Activated CD4-positive, alpha-beta memory T cell treated with anti-CD3 and anti-CD28 coated beads, Interleukin-2, amount 10 ng/mL, durations not matched to agents 7 days and 5 days (primary cell): ENCODE data around the gene WDR7. TPM values are rescaled to one million over a fixed set of nuclear protein-coding genes. Genes with fewer than 3 reads are reported as not detected.

Experiments used
- CTCF ChIA-PET: fragments of 350-600 bp; sonication (Branson Sonifier 250); formaldehyde crosslinking; loops from one replicate; lab custom pipeline; 2021; ENCODE audit warnings: antibody characterized with exemption, inconsistent platforms; lab: Charles Lee
- POLR2A ChIA-PET: fragments of 350-600 bp; sonication (Branson Sonifier 250); formaldehyde crosslinking; loops from one replicate; lab custom pipeline; 2021; ENCODE audit warnings: antibody characterized with exemption; lab: Charles Lee
- DNase-seq: peaks from one replicate; pipeline ENCODE4 v3.0.0-alpha.2; 2020
- H3K27ac Mint-ChIP-seq: one replicate; pipeline ENCODE4 v1.8.0; 2021; ENCODE audit warnings: mild to moderate bottlenecking, mixed read lengths
- H3K27me3 Mint-ChIP-seq: one replicate; pipeline ENCODE4 v1.8.0; 2021; ENCODE audit warnings: mixed read lengths
- H3K36me3 Mint-ChIP-seq: one replicate; pipeline ENCODE4 v1.8.0; 2021; ENCODE audit warnings: low read depth, mixed read lengths
- H3K4me1 Mint-ChIP-seq: one replicate; pipeline ENCODE4 v1.8.0; 2021; ENCODE audit warnings: mixed read lengths
- H3K4me3 Mint-ChIP-seq: one replicate; pipeline ENCODE4 v1.8.0; 2021; ENCODE audit warnings: mild to moderate bottlenecking, mixed read lengths
- H3K9me3 Mint-ChIP-seq: one replicate; pipeline ENCODE4 v1.8.0; 2021; ENCODE audit warnings: mixed read lengths
- total RNA-seq, 2 experiments: library from RNA; stranded (reverse); gene quantifications; one replicate each; pipeline ENCODE4 v1.2.3, GENCODE V29; 2021

The WDR7 gene
- total RNA-seq, 2 experiments from 2014 or later = 29.1 to 33.0 TPM

DNA sequence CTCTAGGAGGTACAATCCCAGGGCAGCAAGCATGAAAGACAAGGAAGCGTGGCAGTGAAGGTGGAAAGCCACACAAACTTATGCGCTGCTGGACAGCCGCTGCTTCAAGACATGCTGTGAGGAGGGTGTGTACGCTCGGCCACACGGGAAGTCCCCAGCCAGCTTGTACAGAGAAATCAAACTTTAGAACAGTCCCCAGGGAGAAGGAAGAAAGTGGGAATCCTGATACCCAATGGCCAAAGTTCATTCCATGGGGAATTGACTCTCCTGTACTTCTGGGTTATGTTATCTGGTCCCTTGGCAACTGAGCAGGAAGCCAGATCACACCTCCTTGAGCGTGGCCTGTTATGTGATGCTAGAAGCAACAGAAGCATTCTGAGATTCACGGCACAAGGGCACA, 409.7 kb downstream of the WDR7 start:
- Mint-ChIP-seq H3K36me3 (no peaks in the 10 kb centered on the region), H3K4me3 (no peak overlapping the region), H3K27ac (no peak overlapping the region), H3K27me3 (peaks cover 4% of the 10 kb centered on the region), H3K4me1 (peaks cover 1% of the 10 kb centered on the region), H3K9me3 (peaks cover 2% of the 10 kb centered on the region)
- ChIA-PET POLR2A (no interaction called here), CTCF (no interaction called here)
- no peak for DNase-seq

GRCh38 chr18:57062178-57062577, 411.0 kb downstream of the WDR7 start:
- Mint-ChIP-seq H3K4me1 (peaks cover 1% of the 10 kb centered on the region), H3K4me3 (no peak overlapping the region), H3K36me3 (no peaks in the 10 kb centered on the region), H3K27ac (no peak overlapping the region), H3K27me3 (peaks cover 2% of the 10 kb centered on the region), H3K9me3 (no peaks in the 10 kb centered on the region)
- ChIA-PET CTCF (no interaction called here), POLR2A (no interaction called here)
- no peak for DNase-seq

GRCh38 chr18:57062844-57063243, 411.7 kb downstream of the WDR7 start:
- H3K9me3 Mint-ChIP-seq = no peaks in the 10 kb centered on the region
- ChIA-PET POLR2A (no interaction called here), CTCF (no interaction called here)
- H3K27me3 Mint-ChIP-seq = peaks cover 1% of the 10 kb centered on the region
- peaks cover 1% of the 10 kb centered on the region for H3K4me1 Mint-ChIP-seq
- DNase-seq = no peak
- no peak overlapping the region for H3K27ac Mint-ChIP-seq
- no peaks in the 10 kb centered on the region for H3K36me3 Mint-ChIP-seq
- no peak overlapping the region for H3K4me3 Mint-ChIP-seq

DNA sequence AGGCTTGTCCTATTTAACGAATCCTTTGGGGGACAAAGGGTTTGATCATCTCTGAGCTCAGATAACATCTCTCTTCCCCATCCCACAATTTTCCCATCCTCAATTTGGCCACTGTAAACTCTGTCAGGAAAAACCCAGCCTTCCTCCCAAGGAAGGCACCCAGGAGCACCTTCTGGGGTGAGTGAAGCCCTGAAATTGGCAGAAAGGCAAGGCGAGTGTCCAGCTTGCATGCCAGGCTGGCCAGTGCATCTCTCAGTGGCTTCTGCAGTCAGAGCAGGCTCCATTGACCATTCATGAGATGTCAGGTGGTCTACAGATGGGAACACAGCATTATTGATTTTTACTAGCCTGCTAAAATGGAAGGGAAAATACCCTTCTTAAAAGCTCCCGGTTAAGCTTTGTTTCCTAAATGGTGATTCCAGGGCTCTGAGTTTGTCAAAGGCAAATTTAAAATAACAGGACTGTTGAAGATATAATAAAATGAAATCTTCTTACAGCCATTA, 412.5 kb downstream of the WDR7 start:
- POLR2A ChIA-PET = no interaction called here
- H3K36me3 Mint-ChIP-seq = no peaks in the 10 kb centered on the region
- CTCF ChIA-PET = no interaction called here
- no peaks in the 10 kb centered on the region for H3K27me3 Mint-ChIP-seq
- H3K9me3 Mint-ChIP-seq = no peaks in the 10 kb centered on the region
- no peak for DNase-seq
- no peaks in the 10 kb centered on the region for H3K4me1 Mint-ChIP-seq
- no peak overlapping the region for H3K4me3 Mint-ChIP-seq
- H3K27ac Mint-ChIP-seq = no peak overlapping the region

GRCh38 chr18:57073501-57074187, 422.5 kb downstream of the WDR7 start:
- H3K4me1 Mint-ChIP-seq = peaks cover 19% of the 10 kb centered on the region
- peaks cover 8% of the 10 kb centered on the region for H3K27me3 Mint-ChIP-seq
- no peaks in the 10 kb centered on the region for H3K9me3 Mint-ChIP-seq
- H3K27ac Mint-ChIP-seq = no peak overlapping the region
- no peak for DNase-seq
- CTCF ChIA-PET = no interaction called here
- POLR2A ChIA-PET = no interaction called here
- H3K36me3 Mint-ChIP-seq = no peaks in the 10 kb centered on the region
- H3K4me3 Mint-ChIP-seq = no peak overlapping the region

- ChIA-PET POLR2A (no interaction called here), CTCF (no interaction called here)
- peaks cover 26% of the 10 kb centered on the region for H3K4me1 Mint-ChIP-seq
- H3K36me3 Mint-ChIP-seq = no peaks in the 10 kb centered on the region
- no peak overlapping the region for H3K4me3 Mint-ChIP-seq
- H3K27me3 Mint-ChIP-seq = peaks cover 8% of the 10 kb centered on the region
- no peak for DNase-seq
- H3K9me3 Mint-ChIP-seq = no peaks in the 10 kb centered on the region
- no peak overlapping the region for H3K27ac Mint-ChIP-seq
Measured at GRCh38 chr18:57075716-57076400, 424.7 kb downstream of the WDR7 start.

GRCh38 chr18:57077005-57077765, 426.0 kb downstream of the WDR7 start:
- Mint-ChIP-seq H3K27me3 (peaks cover 5% of the 10 kb centered on the region), H3K9me3 (no peaks in the 10 kb centered on the region), H3K36me3 (no peaks in the 10 kb centered on the region), H3K4me3 (no peak overlapping the region), H3K27ac (peak overlapping the region; percentile 49), H3K4me1 (peaks cover 26% of the 10 kb centered on the region)
- no peak for DNase-seq
- ChIA-PET POLR2A (no interaction called here), CTCF (no interaction called here)

DNA sequence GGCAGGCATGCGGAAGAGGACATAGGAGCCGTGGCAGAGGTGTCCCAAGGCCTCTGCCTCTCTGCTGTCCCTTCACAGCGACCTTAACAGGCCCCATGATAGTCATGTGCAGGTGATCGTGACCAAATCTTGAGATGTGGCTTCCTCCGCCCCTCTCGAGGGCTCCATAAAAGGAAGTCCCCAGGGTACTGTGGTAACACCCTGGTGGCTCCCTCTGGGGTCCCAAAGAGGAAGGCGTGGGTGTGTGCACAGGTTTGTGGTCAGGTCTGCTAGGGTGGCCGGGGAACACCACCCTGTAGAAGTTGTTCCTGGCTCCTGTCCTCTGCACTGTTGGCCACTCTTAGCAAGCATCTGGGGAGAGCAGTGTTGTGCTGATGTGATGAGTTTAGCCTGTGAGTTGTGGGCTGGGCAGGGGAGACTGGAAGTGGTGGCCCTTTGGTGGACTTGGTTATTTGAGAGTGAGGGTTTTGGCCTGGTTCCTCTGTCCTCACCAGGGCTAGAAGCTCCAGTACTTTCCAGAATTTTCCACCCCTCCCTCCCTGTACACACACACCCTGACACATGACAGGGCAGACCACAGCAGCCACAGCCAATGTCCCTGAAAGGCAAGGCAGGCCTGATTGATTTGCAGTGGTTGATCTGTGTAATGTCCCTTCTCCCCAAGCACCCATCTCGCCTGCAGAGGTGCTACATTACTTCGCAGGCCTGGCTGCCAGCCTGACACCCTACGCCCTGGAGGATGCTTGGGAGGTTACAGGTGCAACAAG, 426.8 kb downstream of the WDR7 start:
- Mint-ChIP-seq H3K36me3 (no peaks in the 10 kb centered on the region), H3K27ac (peak overlapping the region; percentile 49), H3K9me3 (no peaks in the 10 kb centered on the region), H3K4me3 (no peak overlapping the region), H3K27me3 (peaks cover 6% of the 10 kb centered on the region), H3K4me1 (peaks cover 26% of the 10 kb centered on the region)
- CTCF ChIA-PET = no interaction called here
- POLR2A ChIA-PET = no interaction called here
- DNase-seq = peak; percentile 48

DNA sequence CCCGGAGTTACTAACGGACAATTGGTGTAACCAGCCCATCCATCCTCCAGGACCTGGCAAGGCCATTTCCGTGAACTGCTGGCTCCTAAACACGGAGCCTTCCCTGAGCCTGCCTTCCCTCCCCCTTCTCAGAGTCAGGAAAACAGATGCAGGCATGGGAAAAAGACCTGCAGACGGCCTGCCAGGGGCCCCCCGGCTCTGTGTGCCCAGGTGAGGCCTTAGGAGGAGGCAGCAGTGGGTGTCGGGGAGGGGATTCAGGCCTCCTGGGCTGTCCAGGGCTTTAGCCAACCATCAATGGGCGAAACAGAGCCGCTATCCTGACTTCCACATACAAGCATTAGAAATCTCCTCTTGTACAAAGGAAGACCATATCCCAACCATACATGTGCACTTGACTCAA, 427.5 kb downstream of the WDR7 start:
- Mint-ChIP-seq H3K4me3 (no peak overlapping the region), H3K27me3 (peaks cover 10% of the 10 kb centered on the region)

GRCh38 chr18:57080479-57080878, 429.3 kb downstream of the WDR7 start:
- H3K27me3 Mint-ChIP-seq = peaks cover 14% of the 10 kb centered on the region
- no peak for DNase-seq
- H3K9me3 Mint-ChIP-seq = peaks cover 8% of the 10 kb centered on the region
- H3K4me3 Mint-ChIP-seq = no peak overlapping the region
- peaks cover 44% of the 10 kb centered on the region for H3K4me1 Mint-ChIP-seq
- POLR2A ChIA-PET = no interaction called here
- CTCF ChIA-PET = no interaction called here
- H3K27ac Mint-ChIP-seq = no peak overlapping the region
- no peaks in the 10 kb centered on the region for H3K36me3 Mint-ChIP-seq

More for the DNA sequence above, 427.5 kb downstream of the WDR7 start:
- Mint-ChIP-seq H3K4me1 (peaks cover 28% of the 10 kb centered on the region), H3K36me3 (no peaks in the 10 kb centered on the region), H3K27ac (no peak overlapping the region), H3K9me3 (no peaks in the 10 kb centered on the region)
- POLR2A ChIA-PET = no interaction called here
- CTCF ChIA-PET = no interaction called here
- DNase-seq = no peak

GRCh38 chr18:57081899-57082298, 430.7 kb downstream of the WDR7 start:
- peaks cover 17% of the 10 kb centered on the region for H3K27me3 Mint-ChIP-seq
- no peak for DNase-seq
- ChIA-PET CTCF (no interaction called here), POLR2A (no interaction called here)
- H3K9me3 Mint-ChIP-seq = peaks cover 9% of the 10 kb centered on the region
- no peaks in the 10 kb centered on the region for H3K36me3 Mint-ChIP-seq
- peaks cover 44% of the 10 kb centered on the region for H3K4me1 Mint-ChIP-seq
- H3K4me3 Mint-ChIP-seq = no peak overlapping the region
- no peak overlapping the region for H3K27ac Mint-ChIP-seq

GRCh38 chr18:57083485-57083884, 432.3 kb downstream of the WDR7 start:
- Mint-ChIP-seq H3K27me3 (peaks cover 22% of the 10 kb centered on the region), H3K36me3 (no peaks in the 10 kb centered on the region), H3K27ac (no peak overlapping the region), H3K4me1 (peaks cover 28% of the 10 kb centered on the region), H3K4me3 (no peak overlapping the region), H3K9me3 (peaks cover 9% of the 10 kb centered on the region)
- ChIA-PET POLR2A (no interaction called here), CTCF (no interaction called here)
- no peak for DNase-seq
